K562 treated with DMSO at 1 percent for 12 hours (cell line): ENCODE data around the gene SBK2. TPM values are rescaled to one million over a fixed set of nuclear protein-coding genes. Genes with fewer than 3 reads are reported as not detected.

Experiments
- total RNA-seq: library from RNA; unstranded; fragments of 300-600 nt; gene quantifications from 2 replicates; pipeline ENCODE4 v1.2.3, GENCODE V29; 2022; ENCODE audit not compliant: insufficient read depth

The SBK2 gene, protein sequence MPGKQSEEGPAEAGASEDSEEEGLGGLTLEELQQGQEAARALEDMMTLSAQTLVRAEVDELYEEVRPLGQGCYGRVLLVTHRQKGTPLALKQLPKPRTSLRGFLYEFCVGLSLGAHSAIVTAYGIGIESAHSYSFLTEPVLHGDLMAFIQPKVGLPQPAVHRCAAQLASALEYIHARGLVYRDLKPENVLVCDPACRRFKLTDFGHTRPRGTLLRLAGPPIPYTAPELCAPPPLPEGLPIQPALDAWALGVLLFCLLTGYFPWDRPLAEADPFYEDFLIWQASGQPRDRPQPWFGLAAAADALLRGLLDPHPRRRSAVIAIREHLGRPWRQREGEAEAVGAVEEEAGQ
- not detected in 2 replicates for total RNA-seq

DNA sequence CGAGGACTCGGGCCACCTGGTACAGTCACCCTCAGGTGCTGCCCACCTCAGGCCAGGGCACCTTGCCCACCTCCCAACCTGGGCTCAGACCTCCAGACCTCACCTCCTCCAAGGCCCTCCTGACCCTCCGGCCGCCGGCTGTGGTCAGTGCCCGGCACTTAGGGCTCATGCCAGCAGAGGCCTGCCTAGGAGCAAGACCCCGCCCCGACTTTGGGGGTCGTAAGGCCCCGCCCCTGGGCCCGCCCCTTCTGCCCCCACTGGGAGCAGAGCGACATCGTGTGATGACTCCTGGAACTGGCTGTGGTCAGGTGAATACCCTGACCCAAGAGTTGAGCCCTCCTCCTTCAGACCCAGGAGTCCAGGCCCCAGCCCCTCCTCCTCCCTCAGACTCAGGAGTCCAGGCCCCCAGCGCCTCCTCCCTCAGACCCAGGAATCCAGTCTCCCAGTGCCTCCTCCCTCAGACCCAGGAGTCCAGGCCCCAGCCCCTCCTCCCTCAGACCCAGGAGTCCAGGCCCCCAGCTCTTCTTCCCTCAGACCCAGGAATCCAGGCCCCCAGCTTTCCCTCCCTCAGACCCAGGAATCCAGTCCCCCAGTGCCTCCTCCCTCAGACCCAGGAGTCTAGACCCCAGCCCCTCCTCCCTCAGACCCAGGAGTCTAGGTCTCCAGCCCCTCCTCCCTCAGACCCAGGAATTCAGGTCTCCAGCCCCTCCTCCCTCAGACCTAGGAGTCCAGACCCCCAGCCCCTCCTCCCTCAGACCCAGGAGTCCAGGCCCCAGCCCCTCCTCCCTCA lies at the start of gene SBK2:
SBK2 (minus strand) TSS at position 183 of the 790 bp plus-strand sequence. CDS start 839 bp downstream, outside the sequence.

DNA sequence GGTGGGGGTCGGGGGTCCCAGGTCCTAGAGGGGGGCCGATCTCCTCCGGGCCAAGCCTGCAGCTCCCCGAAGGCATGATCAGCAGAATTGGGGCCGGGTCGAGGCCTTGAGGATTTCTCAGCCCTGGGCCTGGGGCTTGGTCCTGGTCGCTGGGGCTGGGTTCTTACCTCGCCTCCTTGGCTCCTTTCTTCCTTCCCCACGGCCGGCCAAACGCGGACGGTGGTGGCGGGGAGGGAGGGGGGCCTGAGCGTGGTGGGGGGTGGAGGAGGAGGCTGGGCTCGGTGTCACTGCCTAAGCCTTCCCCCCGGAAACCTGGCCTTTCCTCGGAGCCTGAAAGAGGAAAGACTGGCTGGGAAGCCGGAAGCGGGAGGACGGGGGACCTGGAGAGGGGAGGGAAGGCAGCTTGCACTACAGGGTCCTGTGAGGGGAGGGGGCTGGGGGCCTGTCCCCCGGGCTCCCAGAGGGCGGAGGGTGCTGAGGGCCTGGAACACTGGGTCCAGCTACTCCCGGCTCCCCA lies 43.8 kb upstream of the SBK2 start, which contains the start of gene ZNF579:
ZNF579 (minus strand) TSS at position 221 of the 517 bp plus-strand sequence. CDS start 1,209 bp downstream, outside the sequence.

DNA sequence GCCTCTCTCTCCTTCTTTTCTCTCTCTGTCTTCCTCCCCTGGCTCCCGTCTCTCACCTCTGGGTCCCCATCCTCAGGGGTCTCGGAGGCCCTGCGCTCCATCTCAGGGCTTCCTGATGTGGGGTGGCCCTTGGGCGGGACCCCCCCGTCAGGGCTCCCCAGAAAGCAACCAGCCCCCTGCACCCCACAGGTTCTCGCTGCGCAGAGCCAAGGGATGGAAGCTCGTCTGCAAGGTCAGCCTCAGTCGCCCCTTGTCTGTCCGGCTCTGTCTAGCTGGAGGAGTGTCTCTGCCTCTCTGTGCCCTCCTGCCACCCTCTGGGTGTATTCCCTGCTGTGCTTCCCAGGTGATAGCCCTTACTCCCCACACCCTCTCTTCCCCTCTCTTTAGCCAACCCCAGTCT lies 8.5 kb upstream of the SBK2 start, which contains the start of gene SBK3:
SBK3 (minus strand) TSS at position 101 of the 400 bp plus-strand sequence; CDS start at position 101, 0 bp downstream.

DNA sequence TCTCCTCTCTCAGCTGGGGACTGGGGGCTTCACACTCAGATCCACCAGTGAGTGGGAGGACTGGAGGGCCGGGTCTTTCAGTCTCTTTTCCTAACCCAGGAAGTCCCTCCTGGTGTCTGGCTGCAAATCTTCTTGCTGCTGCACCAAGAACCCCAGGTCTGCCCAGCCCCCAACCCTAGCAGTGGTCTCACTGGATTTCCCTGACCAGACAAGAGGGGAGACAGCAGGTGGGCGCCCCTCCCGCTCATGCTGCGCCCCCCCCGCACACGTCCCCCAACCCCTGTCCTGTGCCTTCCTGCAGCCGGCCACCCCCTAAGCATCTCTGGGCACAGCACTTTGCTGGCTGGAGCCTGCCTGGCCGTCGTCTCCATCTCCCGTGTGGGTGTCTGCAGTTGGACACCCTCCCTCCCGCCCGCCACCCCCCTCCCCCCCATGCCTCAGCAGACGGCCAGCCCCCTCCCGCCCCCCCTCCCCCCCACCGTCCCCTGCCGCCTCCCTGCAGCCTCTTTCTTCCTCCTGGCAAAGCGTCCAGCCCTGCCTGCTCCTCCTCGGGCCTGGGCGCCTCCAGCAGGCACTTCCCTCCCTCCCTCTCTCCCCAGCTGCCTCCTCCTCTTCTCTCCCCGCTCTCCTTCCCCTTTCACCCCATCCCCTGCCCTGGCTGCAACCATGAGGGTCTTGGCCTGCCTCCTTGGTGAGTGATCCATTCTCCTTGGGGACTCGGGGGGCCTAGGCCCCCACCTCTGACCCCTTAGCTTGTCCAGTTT lies 48.8 kb downstream of the SBK2 start, which contains the start of gene SSC5D:
SSC5D (plus strand) TSS at position 513 of the 764 bp plus-strand sequence; CDS start at position 667, 154 bp downstream.

DNA sequence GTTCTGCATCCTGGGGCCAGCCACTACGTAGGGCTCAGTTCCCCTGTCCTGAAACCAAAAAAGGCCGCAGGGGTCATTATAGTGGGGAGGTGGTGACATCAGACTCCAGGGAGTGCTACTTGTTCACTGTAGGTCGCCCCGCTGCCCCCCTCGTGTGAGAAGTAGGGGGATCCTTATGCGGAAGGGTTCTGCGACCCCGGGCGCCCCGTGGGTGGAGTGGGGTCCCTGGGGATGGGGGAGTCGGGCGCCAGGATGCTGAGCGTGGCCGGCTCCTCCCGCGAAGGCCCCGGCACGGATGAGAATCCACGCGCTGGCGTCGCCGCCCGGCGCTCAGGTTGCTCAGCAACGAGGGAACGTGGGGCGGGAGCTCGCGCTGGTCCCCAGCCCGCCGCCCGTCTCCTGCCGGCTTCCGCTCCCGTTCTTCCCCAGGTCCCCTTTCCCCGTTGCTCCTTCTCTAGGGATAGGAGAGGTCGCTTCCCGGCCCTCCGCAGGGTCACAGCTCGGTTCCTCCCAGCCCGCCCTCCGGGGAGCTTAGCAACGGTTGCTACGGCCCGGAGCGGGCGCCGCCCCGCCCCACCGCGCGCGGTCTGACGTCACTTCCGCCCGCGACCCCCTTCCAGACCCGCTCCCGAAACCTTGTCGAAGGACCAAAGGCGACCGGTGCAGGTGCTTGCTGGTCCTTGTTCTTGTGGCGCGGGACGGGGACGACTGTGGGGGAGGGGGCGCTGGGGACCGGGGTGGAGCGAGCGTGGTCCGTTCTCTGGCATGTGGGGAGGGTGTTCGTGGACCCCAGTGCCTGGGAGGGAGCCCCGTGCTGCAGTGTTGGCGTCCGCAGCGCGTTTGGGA lies 52.1 kb downstream of the SBK2 start, which contains the start of gene NAT14:
NAT14 (plus strand) TSS at position 596 of the 846 bp plus-strand sequence. CDS start 521 bp downstream, outside the sequence.

Other genes starting within 250 kb of the SBK2 start
- gene TMEM150B, start 211.8 kb downstream of the SBK2 start, total RNA-seq: 2.9 and 5.4 TPM in 2 replicates
- 51.9 and 64.6 TPM in 2 replicates for gene KMT5C, start 197.3 kb downstream of the SBK2 start, total RNA-seq
- 0.33 and 0.78 TPM in 2 replicates for gene COX6B2, start 182.4 kb downstream of the SBK2 start, total RNA-seq
- not detected in 2 replicates for gene GARIN5B, start 173.9 kb downstream of the SBK2 start, total RNA-seq
- not detected in 2 replicates for gene IL11, start 166.7 kb downstream of the SBK2 start, total RNA-seq
- not detected in 2 replicates for gene TMEM190, start 160.3 kb downstream of the SBK2 start, total RNA-seq
- gene TMEM238, start 152.8 kb downstream of the SBK2 start, total RNA-seq: 13.7 and 15.5 TPM in 2 replicates
- 3,491 and 4,700 TPM in 2 replicates for gene RPL28, start 151.2 kb downstream of the SBK2 start, total RNA-seq
- gene UBE2S, start 129.3 kb downstream of the SBK2 start, total RNA-seq: 348 and 598 TPM in 2 replicates
- 0.17 TPM in 1 of 2 replicates, not detected in the other for gene SHISA7, start 93.8 kb downstream of the SBK2 start, total RNA-seq
- 50.7 and 69.5 TPM in 2 replicates for gene ISOC2, start 75.5 kb downstream of the SBK2 start, total RNA-seq
- not detected in 2 replicates for gene C19orf85, start 72.4 kb downstream of the SBK2 start, total RNA-seq
- 6.1 and 15.4 TPM in 2 replicates for gene ZNF628, start 60.5 kb downstream of the SBK2 start, total RNA-seq
- gene NAT14, start 51.9 kb downstream of the SBK2 start, total RNA-seq: 25.8 and 60.9 TPM in 2 replicates
- gene SSC5D, start 48.7 kb downstream of the SBK2 start, total RNA-seq: 0.16 and 0.73 TPM in 2 replicates
- gene SBK3, start 8.4 kb upstream of the SBK2 start, total RNA-seq: not detected in 2 replicates
- gene ZNF579, start 43.7 kb upstream of the SBK2 start, total RNA-seq: 10.3 and 10.8 TPM in 2 replicates
- 9.3 and 21.2 TPM in 2 replicates for gene FIZ1, start 62.4 kb upstream of the SBK2 start, total RNA-seq
- gene ZNF524, start 63.2 kb upstream of the SBK2 start, total RNA-seq: 35.5 and 41.6 TPM in 2 replicates
- 21.0 and 34.2 TPM in 2 replicates for gene ZNF865, start 68.5 kb upstream of the SBK2 start, total RNA-seq
- gene ZNF784, start 87.4 kb upstream of the SBK2 start, total RNA-seq: 7.7 and 8.9 TPM in 2 replicates
- gene ZNF580, start 103.9 kb upstream of the SBK2 start, total RNA-seq: 39.0 and 52.0 TPM in 2 replicates
- gene ZNF581, start 106.5 kb upstream of the SBK2 start, total RNA-seq: 52.7 and 54.9 TPM in 2 replicates
- 30.6 and 33.3 TPM in 2 replicates for gene CCDC106, start 111.1 kb upstream of the SBK2 start, total RNA-seq
- gene U2AF2, start 117.9 kb upstream of the SBK2 start, total RNA-seq: 112 and 145 TPM in 2 replicates
- 95.3 and 102 TPM in 2 replicates for gene EPN1, start 138.1 kb upstream of the SBK2 start, total RNA-seq
- not detected in 2 replicates for gene NLRP9, start 201.3 kb upstream of the SBK2 start, total RNA-seq
- 1.9 and 3.0 TPM in 2 replicates for gene RFPL4A, start 222.0 kb upstream of the SBK2 start, total RNA-seq
- gene RFPL4AL1, start 232.0 kb upstream of the SBK2 start, total RNA-seq: 1.5 TPM in 1 of 2 replicates, not detected in the other